ENCODE data around the gene RBPJ. TPM values are rescaled to one million over a fixed set of nuclear protein-coding genes. Genes with fewer than 3 reads are reported as not detected.
A peak's percentile ranks its signal among the peaks of the same experiment; 100 is the strongest.

The RBPJ gene
- total RNA-seq, 4 donors from 2014 or later: 28.7 to 65.6 (median 37.1) TPM

DNA sequence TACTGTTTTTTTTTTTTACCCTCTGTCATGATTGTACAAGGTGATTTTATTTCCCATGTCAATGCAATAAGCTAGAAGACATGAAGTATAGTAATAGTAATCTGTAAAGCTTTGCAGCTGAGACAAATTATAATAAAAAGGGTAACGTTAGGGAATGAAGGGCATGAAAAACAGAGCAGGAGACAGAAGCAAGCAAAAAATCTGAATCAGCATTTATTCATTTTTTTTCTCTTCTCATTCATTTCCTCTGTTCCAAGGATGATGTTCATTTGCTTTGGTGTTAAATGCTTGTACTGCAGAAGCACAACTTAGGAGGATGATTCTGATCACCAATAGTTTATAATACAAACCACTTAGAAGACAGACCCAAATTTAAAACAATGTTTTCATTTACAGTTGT is 105.1 kb downstream of the RBPJ start:
- Histone ChIP-seq H3K9me3 (no peaks in the 10 kb centered on the region), H3K4me3 (no peak overlapping the region), H3K27me3 (no peaks in the 10 kb centered on the region), H3K4me1 (peaks cover 0 to 5% (median 0%) of the 10 kb centered on the region in 3 donors), H3K36me3 (peaks cover 0 to 83% (median 0%) of the 10 kb centered on the region in 3 donors), H3K27ac (no peak overlapping the region)
- intact Hi-C loops (cut with DNase I): no loop called here
- 79 to 88% methylated on average over 1 of the region's 1 CpG for WGBS, 2 donors
- no peak for TF ChIP-seq POLR2A (IDR thresholded peaks at IDR 0.05)
- TF ChIP-seq, protein P1, sequence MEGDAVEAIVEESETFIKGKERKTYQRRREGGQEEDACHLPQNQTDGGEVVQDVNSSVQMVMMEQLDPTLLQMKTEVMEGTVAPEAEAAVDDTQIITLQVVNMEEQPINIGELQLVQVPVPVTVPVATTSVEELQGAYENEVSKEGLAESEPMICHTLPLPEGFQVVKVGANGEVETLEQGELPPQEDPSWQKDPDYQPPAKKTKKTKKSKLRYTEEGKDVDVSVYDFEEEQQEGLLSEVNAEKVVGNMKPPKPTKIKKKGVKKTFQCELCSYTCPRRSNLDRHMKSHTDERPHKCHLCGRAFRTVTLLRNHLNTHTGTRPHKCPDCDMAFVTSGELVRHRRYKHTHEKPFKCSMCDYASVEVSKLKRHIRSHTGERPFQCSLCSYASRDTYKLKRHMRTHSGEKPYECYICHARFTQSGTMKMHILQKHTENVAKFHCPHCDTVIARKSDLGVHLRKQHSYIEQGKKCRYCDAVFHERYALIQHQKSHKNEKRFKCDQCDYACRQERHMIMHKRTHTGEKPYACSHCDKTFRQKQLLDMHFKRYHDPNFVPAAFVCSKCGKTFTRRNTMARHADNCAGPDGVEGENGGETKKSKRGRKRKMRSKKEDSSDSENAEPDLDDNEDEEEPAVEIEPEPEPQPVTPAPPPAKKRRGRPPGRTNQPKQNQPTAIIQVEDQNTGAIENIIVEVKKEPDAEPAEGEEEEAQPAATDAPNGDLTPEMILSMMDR (IDR thresholded peaks at IDR 0.05): no peak
- no peak for DNase-seq

DNA sequence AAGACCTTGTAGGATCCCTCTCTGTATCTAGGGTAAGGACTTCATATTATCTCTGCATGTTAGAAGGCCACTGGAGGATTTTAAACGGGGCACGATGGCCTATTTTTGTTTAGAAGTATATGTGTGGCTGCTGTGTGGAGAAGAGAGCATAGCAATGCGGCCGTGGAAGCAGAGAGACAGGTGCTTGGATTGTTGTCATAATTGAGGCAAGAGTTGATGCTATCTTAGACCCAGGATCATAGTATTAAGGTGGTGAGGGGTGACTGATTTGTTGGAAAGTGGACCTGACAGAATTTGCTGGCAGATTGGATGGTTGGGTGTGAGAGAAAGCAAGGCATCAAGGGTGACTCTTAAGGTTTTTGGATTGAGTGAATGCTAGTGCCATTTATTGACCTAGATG is 106.1 kb downstream of the RBPJ start:
- Histone ChIP-seq H3K4me3 (no peak overlapping the region), H3K36me3 (peaks cover 0 to 74% (median 0%) of the 10 kb centered on the region in 3 donors), H3K9me3 (no peaks in the 10 kb centered on the region), H3K27ac (no peak overlapping the region), H3K4me1 (peaks cover 0 to 8% (median 3%) of the 10 kb centered on the region in 3 donors), H3K27me3 (no peaks in the 10 kb centered on the region)
- no peak for DNase-seq
- TF ChIP-seq POLR2A (IDR thresholded peaks at IDR 0.05): no peak
- intact Hi-C loops (cut with DNase I): no loop called here
- WGBS, 2 donors: 94 to 95% methylated on average over 4 of the region's 4 CpGs

DNA sequence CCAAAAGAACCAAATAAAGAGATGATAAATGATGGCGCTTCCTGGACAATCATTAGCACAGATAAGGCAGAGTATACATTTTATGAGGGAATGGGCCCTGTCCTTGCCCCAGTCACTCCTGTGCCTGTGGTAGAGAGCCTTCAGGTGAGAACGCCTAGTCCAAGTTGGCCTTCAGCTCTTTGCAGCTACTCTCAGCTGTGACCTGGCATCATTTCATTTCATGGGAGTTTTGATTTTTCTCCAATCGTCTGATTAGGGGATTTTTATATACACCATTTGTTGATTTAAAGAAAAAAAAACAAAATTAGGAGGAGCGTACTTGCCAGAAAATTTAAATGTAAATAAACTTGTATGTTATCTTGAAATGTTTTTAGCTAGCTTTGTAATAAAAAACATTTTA is 109.1 kb downstream of the RBPJ start:
- Histone ChIP-seq H3K4me1 (peaks cover 0 to 37% (median 7%) of the 10 kb centered on the region in 3 donors), H3K9me3 (no peaks in the 10 kb centered on the region), H3K27ac (no peak overlapping the region), H3K36me3 (peaks cover 0 to 56% (median 0%) of the 10 kb centered on the region in 3 donors), H3K4me3 (no peak overlapping the region), H3K27me3 (no peaks in the 10 kb centered on the region)
- no peak for DNase-seq
- no peak for TF ChIP-seq POLR2A (IDR thresholded peaks at IDR 0.05)
- TF ChIP-seq, protein P1 (IDR thresholded peaks at IDR 0.05): no peak
- intact Hi-C loops (cut with DNase I): no loop called here
- 87 to 90% methylated on average over 4 of the region's 4 CpGs for WGBS, 2 donors

DNA sequence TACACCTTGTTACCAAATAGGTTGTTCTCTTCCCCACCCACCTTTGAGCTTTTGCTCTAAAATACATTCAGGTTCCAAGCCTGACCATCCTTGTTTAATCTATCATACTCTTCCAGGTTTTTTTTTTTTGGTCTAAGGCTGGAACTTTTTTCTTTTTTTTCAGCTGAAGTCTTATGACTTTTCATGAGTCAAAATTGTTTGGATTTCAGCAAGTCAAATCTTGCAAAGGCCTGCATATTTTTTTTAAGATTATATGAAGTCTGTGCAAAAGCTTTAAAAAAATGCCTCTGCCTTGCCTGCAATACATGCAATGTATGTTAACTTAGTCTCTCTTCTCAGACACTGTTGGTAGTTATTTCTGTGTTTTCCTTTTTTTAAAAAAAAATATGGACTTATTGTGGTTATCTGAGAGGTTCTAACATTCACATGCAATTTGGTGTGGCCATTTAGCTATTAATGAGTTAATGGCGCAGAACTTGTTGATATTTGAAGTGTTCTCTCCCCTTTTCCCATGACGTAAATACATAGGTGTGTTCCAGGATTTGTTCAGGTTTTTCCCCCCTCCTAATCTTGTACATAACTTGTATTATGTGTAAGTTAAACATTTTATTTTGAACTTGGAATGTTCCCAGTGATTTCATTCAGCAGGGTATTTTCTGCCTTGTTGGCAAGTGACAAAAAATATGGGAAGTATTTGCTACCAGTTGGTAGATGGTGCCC is 110.8 kb downstream of the RBPJ start:
- Histone ChIP-seq H3K27me3 (no peaks in the 10 kb centered on the region), H3K4me1 (peaks cover 0 to 37% (median 7%) of the 10 kb centered on the region in 3 donors), H3K9me3 (no peaks in the 10 kb centered on the region), H3K4me3 (no peak overlapping the region), H3K27ac (peak overlapping the region in 1 of 4 donors; percentile 7), H3K36me3 (peaks cover 0 to 45% (median 0%) of the 10 kb centered on the region in 3 donors)
- intact Hi-C loops (cut with DNase I): no loop called here
- WGBS, 2 donors: 35 to 53% methylated on average over 2 of the region's 2 CpGs
- TF ChIP-seq, protein P1 (IDR thresholded peaks at IDR 0.05): no peak
- no peak for TF ChIP-seq POLR2A (IDR thresholded peaks at IDR 0.05)
- no peak for DNase-seq

DNA sequence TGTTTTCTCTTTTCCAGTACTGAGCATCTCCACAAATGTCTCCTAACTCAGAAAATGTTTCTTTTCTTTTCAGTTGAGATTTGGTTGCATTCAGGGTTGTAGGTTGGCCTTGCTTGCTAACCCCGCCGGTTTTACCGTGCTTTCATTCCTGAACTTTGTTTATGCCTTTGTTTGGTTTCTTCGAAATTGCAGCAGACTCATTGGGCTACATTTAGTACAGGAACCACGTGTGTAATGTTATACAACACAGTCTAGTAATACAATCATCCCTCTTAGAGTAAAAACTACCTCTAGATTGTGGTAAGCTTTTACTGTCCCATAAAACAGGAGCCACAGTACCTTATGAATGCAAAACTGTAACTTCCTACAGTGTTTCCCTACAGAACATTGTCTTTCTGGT is 111.6 kb downstream of the RBPJ start:
- no peak overlapping the region for H3K4me3 ChIP-seq
- peaks cover 0 to 48% (median 0%) of the 10 kb centered on the region in 3 donors for H3K36me3 ChIP-seq
- intact Hi-C loops (cut with DNase I): no loop called here
- H3K27ac ChIP-seq: peak overlapping the region in 1 of 4 donors; percentile 7
- TF ChIP-seq, protein P1 (IDR thresholded peaks at IDR 0.05): no peak
- H3K27me3 ChIP-seq: no peaks in the 10 kb centered on the region
- H3K9me3 ChIP-seq: no peaks in the 10 kb centered on the region
- H3K4me1 ChIP-seq: peaks cover 0 to 37% (median 7%) of the 10 kb centered on the region in 3 donors
- no peak for DNase-seq
- WGBS, 2 donors: 53 to 63% methylated on average over 5 of the region's 5 CpGs

Measured in esophagus squamous epithelium (tissue), 5 donors.